NCI-H82 treated with DMSO at 0.1 percent for 48 hours (cell line): Measurements from ENCODE around the gene HECW1.
"Not testable (repeated sequence)": the region's sequence is repeated elsewhere in the genome, so short reads cannot be mapped to it uniquely, and the experiment has no call there.

Source experiments
- DNase-seq: peaks from one replicate; lab custom pipeline; 2025; ENCODE audit not compliant: unreplicated experiment; lab: John Stamatoyannopoulos, UW

HECW1 gene

DNA sequence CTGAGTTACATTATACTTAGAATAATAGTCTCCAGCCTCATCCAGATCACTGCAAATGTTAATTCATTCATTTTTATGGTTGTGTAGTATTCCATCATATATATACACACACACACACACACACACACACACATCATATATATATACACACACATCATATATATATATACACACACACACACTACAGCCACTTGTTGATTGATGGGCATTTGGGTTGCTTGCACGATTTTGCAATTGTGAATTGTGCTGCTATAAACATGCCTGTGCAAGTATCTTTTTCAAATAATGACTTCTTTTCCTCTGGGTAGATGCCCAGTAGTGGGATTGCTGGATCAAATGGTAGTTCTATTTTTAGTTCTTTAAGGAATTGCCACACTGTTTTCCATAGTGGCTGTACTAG lies 233.2 kb downstream of the HECW1 start:
- DNase-seq, result not testable (repeated sequence)

DNA sequence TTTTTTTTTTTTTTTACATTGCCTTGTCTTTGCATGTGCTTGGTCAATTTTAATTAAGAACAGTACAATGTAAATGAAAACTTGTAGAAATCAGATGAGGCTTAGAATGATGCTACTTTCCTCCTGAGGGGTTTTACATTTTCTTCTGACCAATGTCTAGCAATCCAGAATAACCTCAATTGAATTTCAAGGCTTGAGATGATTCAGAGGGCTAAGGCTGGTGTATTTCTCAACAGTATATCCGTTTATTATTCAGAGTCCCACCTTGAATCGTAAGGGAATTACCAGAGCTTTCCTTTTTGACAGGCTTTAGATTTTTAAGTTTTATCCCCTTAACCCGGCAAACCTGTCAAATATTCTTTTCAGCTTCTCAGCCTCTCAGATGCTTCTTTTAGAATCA lies 239.2 kb downstream of the HECW1 start:
- DNase-seq, result no peak

- DNase-seq, result no peak
Measured at GRCh38 chr7:43353902-43354301, 241.5 kb downstream of the HECW1 start.

DNA sequence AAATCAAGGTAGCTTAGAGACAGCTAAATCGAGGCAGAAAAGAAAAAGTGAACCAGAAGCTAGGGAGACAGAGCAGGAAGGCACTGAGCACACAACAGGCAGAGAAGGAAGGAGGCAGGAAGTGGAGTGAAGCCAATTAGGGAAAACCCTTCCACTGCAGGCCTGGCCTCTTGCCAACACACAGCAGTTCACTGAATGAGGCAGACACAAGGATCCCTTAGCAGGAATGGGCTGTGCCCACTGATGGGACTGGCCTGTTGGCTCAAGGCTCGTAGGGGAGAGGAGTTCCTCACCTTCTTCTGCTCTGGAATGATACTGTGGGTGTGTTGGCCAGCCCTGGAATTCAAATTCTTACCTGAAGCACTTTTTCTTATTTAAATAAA lies 250.2 kb downstream of the HECW1 start:
- DNase-seq, result peak; percentile 54

DNA sequence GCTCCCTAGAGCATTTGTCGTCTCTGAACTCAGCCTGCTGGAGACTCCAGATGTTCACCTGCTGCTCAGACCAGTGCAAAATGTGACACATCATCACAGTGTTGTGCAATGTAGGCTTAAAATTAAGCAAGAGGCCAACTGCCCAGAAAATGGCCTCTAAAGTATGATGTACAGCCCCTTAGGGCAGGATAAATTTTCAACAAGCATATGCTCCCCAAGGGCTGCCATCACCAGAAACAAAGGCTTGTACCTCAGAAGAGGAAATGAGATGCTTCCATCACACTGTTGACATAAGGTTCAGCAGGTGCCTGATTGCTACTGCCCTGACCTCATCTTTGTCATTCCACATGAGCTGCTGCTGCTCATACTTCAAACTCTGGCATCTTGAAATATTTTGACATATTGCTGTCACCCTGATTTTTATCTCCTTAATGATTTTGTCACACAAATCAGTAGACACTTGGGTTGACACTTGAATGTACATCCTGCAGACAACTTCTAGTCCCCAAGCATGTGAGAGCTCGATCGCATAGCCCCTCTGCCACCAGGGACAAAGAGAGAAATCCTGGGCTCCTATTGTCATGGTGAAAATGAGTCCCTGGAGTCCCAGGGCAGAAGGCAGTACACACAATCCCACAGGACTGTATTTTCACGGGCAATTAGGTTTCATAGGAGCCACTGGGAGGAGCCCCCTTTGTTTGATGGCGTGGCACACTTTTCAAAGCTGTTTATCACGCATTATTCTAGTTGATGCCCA lies 250.8 kb downstream of the HECW1 start:
- DNase-seq, result peak; percentile 22

GRCh38 chr7:43364391-43364790 lies 251.9 kb downstream of the HECW1 start:
- DNase-seq, result no peak

DNA sequence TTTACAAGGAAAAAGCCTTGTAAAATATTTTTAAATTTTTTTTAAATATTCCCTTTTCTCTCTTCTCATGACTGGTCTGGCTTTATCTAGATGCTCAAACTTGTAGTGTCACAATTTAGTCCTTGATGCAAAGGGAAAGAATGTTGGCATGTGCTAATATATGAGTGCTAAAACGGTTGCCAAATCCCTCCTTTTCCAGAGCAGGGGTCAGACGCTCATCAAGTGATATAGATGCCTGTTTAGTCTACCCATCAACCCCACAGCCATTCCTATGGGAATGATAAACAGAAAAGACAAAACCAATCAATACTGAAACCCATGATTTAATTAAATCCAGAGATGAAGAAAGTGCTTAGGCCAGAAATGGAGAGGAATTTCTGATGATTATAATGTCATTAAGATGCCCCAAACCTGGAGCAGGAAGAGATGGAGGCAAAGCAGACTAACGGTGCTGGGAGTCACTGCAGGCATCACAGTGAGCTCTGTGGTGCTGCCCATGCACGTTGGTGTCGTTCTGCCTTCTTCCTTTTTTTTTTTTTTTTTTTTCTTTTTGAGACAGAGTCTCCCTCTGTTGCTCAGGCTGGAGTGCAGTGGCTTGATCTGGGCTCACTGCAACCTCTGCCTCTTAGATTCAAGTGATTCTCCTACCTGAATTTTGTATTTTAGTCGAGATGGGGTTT lies 260.4 kb downstream of the HECW1 start:
- no peak for DNase-seq

DNA sequence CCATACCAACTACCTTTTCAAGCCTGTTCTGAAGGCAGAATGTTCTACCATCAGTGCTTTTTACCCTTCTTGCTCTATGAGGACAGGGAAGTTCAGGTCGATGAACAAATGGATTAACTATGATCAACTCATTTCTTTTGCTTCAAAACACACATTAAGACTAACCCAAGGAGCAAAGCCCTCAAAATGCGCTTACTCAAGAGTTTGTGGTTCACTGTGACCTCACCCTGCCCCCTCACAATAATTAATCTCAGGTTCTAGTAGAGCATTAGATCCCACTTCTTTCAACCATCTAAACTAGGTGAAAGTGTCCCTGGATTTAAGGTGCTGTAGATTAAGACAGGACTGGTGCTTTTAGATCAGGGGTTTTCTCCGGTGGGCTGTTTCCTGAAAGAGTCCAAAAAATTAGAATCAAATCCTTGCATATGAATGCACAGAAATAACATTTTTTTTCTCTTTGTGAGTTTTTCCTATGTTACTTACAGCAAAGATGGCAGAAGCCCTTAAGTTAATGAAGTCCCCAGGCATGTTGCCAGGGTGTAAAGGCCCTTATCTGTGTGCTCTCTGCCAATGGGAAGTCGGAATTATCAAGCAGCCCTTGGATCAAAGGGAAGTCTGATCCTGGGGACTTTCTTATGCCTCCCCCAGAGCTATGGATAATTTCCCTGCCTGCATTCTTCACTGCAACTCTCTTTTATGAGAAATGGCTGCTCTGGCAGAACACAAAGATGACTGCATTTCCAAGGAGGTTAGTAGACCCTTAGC lies 264.9 kb downstream of the HECW1 start:
- DNase-seq, result no peak

GRCh38 chr7:43379210-43379609 lies 266.8 kb downstream of the HECW1 start:
- no peak for DNase-seq

DNA sequence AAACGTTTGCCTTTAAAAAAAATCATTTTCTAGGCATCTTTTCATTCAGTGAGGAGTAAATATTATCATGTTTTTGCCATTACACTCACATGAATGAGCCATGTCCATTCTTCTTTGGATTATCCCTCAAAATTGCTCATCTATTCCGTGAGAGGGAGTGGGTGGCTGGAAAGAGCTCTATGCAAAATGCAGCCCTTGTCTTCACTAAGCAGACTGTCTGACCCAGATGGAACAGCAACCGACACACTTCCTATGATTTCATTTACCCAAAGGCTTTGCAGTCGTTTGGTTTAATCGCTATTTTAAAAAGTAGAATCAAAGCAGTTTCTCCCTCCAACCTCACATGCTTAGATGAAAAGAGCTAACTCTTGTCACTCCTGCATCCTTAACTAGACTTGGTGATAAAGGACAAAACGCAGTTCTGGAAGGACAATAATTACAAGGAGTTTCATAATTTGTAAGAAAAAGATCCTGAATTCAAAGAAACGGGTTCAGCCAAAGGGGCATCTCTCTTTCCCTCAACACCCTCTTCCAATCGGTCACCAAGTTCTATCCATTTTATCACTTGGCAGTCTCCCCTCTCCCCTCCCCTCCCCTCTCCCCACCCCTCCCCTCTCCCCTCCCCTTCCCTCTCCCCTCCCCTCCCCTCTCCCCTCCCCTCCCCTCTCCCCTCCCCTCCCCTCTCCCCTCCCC lies 272.3 kb downstream of the HECW1 start:
- DNase-seq, result no peak

- no peak for DNase-seq
Measured at GRCh38 chr7:43385309-43385680, 272.8 kb downstream of the HECW1 start.

DNA sequence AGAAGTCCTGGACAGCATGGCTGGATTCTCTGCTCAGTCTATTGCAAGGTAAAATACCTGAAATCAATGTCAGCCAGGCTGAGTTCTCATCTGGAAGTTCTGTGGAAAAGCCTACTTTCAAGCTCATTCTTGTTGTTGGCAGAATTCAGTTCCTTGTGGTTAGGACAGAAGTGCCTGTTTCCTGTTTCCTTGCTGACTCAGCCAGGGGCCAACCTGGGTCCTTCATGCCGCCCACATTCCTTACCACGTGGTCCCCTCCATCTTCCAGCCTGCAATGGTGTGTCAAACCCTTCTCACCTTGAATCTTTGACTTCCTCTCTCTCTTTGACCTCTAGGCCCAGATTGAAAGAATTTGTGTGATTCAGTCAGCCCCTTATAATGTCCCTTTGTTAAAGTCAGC lies 273.4 kb downstream of the HECW1 start:
- no peak for DNase-seq

DNA sequence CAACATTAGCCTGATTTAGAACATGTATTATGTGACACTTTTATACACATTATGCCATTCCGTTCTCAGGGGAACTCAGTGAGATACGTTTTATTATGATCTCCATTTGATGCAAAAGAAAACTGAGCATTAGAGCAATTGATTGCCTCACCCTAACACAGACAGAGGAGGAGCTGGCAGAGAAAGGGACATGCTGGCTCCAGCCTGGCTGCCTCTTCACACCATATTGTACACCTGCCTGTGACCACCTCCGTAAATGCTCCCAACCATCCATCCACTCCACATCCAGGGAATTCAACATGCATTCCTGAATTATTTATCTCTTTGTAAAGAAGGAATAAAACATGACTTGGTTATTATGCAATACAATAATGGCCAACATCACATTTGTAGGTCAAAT lies 275.5 kb downstream of the HECW1 start:
- no peak for DNase-seq

DNA sequence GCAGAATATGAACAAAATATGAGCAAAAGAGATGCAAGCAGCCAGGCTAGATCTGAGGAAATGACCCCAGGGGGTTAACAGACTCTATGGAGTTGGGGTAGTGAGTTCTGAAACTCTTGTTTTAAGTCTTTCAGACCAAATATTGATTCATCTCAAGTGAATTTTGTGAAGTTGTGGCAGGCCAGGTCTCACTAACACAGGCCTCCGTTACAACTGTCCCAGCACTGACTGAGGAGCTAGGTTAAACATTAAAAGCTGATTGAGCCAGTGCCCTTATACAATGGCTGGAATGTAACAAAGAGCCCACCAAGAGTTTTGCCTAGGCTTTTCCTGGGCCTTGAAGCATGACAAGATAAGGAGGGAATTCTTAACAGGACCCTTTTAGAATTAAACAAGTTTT lies 278.1 kb downstream of the HECW1 start:
- DNase-seq, result no peak

DNA sequence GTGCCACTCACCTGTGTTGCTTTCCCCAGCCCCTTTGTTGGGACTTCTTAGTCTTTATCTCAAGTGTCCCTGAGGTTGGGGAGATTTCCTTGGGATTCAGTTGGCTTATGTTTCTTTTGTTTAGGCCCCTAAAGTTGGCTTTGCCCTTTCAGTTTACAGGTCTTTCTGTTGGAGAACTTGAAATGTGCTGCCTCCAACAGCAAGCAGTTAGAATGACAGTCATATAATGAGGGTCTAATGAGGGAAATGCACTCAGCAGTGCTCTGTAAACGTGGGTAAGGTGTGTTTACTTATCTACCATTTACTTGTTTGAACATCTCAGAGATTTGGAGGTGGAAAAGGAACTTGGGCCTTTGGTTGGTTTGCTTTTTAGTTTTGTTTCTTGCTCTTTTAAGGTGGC lies 279.1 kb downstream of the HECW1 start:
- no peak for DNase-seq

DNA sequence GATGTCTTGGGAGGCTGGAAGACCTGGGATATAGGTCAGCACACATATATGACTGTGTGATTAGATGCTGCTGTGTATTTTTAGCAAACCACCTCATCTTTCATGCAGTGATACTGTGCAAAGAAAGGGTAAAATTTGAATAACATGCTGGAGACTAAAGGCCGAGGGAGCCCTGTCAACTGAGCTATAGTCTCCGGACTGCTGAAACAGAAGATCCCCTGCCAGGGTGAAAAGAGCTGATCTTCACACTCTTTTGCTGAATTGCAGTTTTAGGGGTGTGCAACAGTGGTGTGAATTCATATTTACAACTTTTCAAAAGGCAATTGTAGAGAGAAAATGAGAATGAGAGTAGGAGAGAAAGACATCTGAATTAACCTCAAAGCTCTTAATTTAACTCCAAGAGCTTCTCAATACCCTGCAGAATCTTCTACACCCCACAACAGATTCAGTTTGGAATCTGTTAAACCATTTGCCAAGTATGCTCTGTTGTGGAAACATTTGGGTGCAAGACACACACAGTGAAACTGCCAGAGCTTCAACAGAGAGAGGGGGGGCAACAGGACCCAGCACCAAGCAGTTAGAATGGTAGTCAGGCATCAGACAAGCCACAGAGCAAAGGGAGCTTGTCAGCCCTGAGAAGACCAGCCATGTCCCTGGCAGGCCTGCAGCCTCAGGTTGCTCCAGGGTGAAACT lies 280.3 kb downstream of the HECW1 start:
- no peak for DNase-seq

- no peak for DNase-seq
Measured at GRCh38 chr7:43394441-43395130, 282.1 kb downstream of the HECW1 start.

DNA sequence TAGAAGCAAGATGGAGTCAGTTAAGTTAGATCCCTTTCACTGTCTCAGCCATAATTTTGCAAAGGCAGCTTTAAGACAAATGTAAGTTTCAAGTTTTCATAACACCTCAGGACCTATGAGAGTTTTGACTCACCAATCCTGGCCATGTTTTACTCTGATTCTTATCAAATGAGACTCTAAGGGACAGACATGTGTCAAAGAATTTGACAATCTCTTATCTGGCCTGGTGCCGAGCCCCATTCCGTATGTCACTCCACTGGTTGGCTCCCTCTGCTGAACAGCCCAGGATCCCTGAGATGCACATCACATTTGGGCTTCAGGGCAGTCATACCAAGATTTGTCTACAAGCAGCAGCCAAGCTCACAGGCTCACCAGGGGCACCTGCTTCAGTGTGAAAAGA lies 282.9 kb downstream of the HECW1 start:
- DNase-seq, result no peak

DNA sequence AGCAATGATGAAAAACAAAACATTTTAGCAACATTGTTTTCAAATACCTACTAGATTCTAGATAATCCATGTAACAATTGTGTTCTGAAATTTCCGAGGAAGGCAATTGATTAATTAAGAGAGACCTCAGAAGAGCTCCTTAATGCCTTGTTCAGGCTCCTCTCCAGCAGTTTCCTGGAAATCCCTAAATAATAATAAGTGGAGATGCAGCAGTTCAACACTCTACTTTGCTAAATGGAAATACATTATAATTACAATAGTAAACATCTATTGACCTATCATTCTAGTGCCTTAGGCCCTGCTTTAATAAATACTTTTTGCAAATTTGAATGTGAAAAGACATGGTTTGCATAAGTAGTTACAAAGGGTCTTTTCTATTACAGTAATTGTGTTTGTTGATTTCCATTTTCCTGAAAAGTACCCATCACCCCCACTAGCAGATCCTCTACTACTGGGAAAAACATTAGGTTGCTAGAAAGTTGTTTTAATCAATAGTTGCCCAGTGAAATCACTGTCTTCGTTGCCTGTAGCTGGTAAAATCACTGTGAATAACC lies 283.8 kb downstream of the HECW1 start:
- DNase-seq, result no peak

- no peak for DNase-seq
Measured at GRCh38 chr7:43398831-43399230, 286.4 kb downstream of the HECW1 start.
